ENCODE results near the gene TMEM252.

TMEM252 gene, protein sequence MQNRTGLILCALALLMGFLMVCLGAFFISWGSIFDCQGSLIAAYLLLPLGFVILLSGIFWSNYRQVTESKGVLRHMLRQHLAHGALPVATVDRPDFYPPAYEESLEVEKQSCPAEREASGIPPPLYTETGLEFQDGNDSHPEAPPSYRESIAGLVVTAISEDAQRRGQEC

DNA sequence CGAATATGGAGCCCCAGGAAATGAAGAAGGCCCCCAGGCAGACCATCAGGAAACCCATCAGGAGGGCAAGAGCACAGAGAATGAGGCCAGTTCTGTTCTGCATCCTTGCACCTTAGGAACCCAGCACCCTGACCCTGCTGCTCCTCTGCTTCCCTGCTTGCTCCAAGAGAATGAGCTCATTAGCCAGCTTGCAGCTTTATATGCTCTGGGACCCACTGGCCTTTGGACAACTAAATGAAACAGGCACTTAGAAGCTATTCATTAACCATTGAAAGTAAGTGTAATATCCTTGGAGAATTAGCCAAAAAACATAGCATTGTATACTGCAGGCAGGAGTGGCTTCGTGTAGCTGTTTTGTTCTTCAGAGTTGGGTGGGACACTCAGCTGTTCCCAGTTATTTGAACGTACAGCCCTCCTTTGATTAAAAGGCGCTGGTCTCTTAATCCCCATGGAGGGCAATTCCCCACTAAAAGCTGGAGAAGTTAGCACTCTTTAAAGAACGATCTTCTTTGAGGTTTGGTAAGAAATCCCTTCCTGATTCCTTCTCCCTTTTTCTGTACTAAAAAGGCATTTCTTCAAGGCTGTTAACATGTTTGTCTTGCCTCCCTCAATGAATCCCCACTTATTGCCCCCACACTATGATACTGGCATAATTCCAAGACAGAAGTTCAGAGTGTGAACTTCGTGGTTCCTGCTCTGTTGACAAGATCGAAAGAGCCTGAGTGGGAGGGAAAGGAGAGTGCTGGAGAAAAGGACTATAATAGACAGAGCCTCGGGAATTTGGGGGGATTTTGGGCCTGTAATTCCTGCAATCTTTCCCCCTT, at the start of gene TMEM252:
TSS of gene TMEM252 (minus strand) at position 172 of the 824 bp plus-strand sequence. CDS start at position 103, 69 bp downstream.
- no peak for DNase-seq

DNA sequence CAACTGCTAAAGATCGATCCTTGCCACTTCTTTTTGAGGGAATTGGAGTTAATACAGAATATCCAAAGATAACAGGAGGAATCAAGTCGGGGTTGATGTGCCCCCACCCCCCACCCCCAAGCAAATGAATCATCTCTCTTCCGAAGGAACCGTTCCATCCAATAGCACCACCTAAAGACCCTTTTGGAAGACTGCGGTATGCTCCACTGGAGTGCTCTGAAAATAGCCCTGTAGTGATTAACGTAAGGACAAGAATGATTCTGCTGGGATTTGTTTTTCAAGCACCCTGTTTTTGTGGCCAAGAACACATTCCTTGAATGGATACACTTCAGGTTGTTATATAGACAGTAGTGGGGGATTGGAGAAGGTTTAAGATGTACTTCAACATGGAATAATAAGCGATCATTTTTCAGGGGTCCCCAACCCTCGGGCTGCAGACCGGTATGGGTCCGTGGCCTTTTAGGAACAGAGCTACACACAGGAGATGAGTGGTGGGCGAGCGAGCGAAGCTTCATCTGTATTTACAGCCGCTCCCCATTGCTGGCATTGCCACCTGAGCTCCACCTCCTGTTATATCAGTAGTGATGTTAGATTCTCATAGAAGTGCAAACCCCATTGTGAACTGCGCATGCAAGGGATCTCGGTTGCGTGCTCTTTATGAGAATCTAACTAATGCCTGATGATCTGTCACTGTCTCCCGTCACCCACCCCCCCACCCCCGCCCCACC, 44.5 kb upstream of the TMEM252 start:
- no peak for DNase-seq

- peak; percentile 64 to 79 for DNase-seq
Observed at GRCh38 chr9:68584189-68585033, 43.7 kb upstream of the TMEM252 start.

DNA sequence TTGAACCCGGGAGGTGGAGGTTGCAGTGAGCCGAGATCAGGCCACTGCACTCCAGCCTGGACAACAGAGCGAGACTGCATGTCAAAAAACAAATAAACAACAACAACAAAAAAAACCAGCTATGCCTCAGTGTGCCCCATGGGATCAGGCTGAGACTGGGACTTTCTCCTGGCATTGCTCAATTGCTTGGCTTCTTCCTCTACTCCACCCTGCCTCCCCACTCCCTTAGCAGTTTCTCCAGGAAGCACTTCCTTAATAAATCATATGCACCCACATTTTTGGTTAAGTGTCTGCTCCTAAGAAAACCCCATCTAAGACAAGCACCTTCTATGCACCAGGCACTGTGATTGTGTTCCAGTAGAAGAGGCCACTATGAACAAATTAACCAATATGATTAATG, 41.0 kb upstream of the TMEM252 start:
- DNase-seq: no peak

DNA sequence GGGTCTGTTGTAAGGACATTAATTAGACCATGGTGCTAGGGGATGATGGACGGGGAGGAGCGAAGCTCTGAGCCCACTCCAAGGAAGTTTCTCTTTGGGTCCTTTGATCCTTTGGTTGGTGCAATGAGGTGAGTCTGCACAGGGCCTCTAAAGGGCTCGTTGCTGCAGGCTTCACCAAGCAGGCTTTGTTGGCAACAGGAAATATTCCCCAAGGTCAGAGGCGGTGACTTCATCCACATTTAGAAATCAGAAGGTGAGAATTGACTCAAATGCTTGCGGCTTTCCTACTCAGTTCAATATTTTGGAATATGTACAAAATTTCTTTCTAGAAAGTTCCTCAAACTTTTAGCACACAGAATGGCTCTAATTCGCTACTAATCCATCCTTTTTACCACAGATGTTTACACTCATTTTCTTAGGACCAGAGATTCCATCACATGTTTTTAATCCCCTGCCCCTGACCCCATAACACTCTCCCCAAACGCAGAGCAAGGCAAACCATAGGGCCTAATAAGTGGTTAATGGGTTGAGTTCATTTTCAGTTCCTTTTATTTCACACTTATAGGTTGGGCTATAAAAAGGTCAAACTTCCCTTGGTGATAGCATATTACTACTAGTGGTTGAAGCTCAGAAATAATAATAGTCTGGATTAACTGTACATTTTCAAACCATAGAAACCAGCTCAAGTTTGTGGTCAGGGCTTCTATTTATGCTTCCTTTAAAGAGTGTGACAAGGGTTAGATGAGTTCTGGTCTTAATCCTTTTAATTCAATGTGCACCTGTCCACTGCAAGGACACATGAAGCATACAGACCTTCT, 37.3 kb upstream of the TMEM252 start:
- DNase-seq: no peak

GRCh38 chr9:68575817-68576216, 35.1 kb upstream of the TMEM252 start:
- DNase-seq: no peak

- DNase-seq: no peak
Observed at GRCh38 chr9:68574150-68574549, 33.5 kb upstream of the TMEM252 start.

GRCh38 chr9:68567565-68567964, 26.9 kb upstream of the TMEM252 start:
- DNase-seq: no peak

DNA sequence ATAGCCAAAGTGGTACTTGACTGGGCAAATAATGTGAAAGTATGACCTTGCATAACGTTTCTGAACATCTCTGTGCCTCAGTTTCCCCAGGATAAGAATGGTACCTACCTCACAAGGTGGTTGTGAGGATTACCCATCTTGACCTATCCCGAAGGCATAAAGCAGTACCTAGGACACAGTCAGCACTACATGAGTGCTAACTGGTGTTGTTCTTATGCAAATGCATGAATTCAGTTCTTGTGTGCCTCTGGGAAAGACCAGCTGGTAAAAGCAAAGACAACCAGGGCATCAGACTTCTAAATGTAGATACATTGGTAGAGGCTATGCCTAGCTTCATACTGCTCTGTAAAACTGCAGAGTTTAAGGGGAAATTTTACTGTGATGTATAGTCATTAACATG, 21.8 kb upstream of the TMEM252 start:
- DNase-seq: no peak

DNA sequence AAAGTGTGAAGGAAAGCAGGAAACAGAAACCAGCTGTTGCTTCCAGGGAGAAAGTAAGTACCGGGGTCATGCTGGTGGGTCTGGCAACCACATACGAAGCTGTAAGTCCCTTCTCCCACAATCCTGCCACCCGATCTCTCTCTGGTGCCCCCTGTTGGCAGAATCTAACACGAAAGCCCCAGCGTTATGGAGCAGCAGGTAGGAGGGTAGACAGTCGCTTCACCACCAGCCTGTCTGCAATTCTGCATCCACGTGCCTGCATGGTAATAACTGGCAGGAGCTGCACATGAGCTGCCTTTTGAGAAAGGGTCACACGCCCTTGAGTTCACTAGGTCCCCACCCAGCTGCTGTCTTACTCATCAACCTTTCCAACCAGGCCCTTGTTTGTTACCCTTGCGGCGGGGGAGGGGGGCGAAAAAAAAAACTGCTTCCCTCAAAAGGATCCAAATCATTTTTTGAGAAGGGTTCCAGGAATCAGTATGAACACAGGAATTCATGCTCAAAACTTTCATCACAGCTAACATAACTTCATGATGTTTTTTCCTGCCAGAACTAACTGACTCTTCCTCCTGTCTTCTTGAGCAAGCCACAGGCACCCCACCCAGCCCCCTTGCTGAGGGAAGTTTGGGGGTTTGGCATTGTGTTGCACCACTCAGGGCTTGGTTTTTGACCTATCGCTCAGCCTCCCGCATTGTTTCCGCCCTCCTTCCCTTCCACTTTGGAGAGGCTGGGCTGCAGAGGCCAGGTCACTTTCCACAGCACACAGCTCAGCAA, 19.6 kb upstream of the TMEM252 start:
- DNase-seq: no peak

GRCh38 chr9:68558545-68558944, 17.9 kb upstream of the TMEM252 start:
- no peak for DNase-seq

DNA sequence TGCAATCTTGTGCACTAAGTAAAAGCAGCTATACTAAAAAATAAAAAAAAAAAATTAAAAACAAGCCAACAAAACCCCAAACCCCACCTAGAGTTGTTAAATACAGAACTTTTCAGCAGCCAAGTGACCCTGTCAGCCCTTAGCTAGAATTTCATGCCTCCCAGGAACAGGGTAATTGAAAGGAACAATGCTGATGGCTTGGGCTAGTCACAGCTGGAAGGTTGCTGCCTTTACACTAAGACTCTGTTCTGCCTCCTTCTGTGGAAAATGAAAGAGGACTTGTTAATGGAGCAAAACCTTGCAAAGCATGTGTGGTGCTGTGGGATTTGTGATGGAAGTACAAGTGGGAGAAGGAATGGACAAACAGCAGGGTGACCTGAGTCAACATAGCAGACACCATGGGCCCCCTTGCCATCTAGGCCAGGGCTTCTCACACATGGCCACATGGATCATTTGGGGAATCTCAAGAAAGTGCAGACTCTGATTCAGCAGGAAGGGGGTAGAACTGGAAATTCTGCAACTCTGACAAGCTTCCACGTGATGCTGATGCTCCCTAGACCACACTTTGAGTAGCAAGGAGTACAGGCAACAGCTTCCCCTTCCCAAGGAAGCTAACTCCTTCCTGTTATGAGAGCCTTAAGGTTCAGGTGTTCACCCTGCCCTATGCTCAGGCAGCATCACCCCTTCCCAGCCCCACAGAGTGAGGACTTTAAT, 14.9 kb upstream of the TMEM252 start:
- DNase-seq: no peak

GRCh38 chr9:68552700-68553476, 12.2 kb upstream of the TMEM252 start:
- DNase-seq: no peak

GRCh38 chr9:68551191-68551590, 10.5 kb upstream of the TMEM252 start:
- DNase-seq: no peak

DNA sequence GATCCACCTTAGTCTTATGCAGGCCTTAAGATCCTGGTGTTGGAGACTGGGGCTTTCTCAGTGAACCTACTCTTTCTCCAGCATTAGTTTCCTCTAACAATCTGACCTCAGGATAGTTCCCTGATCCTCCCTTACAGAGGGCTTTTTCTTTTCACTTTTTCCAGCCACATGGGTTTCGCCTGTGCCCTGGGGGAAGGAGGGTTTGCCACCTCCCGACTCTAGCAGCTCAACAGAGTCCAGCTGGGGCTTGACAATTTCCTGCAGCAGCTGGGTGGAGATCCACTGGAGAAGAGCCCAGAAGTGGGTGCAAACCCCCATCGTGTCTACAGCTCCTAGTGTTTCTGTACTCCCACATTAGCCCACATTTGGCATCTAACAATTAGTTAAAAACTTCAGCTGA, 7.6 kb upstream of the TMEM252 start:
- no peak for DNase-seq

GRCh38 chr9:68547417-68547816, 6.7 kb upstream of the TMEM252 start:
- DNase-seq: no peak

GRCh38 chr9:68546596-68547390, 6.1 kb upstream of the TMEM252 start:
- no peak for DNase-seq

- DNase-seq: no peak
Observed at GRCh38 chr9:68545033-68545705, 4.5 kb upstream of the TMEM252 start.

All from hippocampal formation (tissue), 2 donors.